ENCODE results near the gene MBD2.

- no peak for TF ChIP-seq CTCF (IDR thresholded peaks at IDR 0.05; ENCODE audit: insufficient read depth, low read length, poor library complexity, severe bottlenecking)
- no peak for TF ChIP-seq EZH2phosphoT487 (conservative IDR thresholded peaks at IDR 0.05; ENCODE audit: low read length)
These were observed 83.3 kb downstream of the MBD2 start for GRCh38 chr18:54141041-54141608.
